HG03378 (cell line): ENCODE data around the gene DPYSL3.
"Not testable (repeated sequence)": the region's sequence is repeated elsewhere in the genome, so short reads cannot be mapped to it uniquely, and the experiment has no call there.

Source experiments
- ATAC-seq: cut with Tn5 transposase; IDR thresholded peaks from one replicate; pipeline ENCODE4 v1.9.1; 2021; ENCODE audit warnings: mild to moderate bottlenecking, moderate library complexity; ENCODE audit not compliant: unreplicated experiment

Gene DPYSL3

DNA sequence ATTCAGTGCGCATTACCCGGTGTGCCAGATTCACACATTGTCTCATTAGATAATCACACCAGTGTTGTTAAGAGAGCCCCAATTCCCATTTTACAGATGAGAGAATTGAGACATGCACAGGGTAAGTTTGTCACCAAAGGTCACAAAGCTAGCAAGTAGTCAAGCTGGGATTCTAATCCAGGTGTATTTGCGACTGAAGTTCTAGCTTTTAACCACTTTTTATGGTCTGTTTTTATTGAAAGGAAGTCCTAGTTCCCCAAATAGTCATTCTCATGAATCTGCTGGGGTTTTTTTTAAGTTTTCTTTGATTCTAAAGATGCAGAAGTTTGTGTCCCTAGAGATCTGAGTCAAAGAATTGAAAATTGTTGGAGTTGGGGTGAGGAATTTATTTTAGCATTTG lies 136.5 kb downstream of the DPYSL3 start:
- ATAC-seq: no peak

DNA sequence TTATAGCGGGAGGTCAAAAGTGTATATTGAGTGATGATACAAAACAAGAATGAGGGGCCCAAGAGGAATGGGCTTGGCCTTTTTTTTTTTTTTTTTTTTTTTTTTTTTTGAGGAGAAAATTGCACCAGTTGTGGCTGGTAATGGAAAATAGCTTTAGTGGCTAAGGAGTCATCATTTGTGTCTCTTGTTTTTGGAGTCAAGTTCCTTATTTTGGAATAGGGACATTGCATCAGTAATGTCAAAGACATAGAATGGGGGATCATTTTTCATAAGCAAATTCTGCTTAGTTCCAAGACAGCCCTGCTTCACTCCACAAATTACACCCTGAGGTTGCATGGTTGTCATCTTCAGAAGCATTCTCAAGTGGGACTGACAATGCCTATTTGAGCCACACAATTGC lies 137.7 kb downstream of the DPYSL3 start:
- no peak for ATAC-seq

DNA sequence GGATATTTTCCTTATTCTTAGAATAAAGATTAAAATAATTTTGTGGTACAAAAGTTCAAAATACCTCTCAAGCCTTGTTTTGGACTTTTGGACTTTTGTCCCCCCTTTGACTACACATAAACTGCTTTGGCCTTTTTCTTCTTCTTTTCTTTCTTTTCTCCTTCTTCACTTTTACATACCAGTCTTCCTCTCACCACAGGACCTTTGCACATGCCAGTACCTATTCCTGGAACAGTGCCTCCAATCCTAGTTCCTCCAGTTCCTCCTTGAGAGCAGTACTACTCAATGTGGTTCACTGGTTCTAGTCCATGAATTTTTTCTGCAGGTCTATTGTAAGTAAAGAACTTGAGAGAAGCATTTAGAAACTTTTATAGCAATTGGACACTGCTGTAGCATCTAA lies 138.6 kb downstream of the DPYSL3 start:
- no peak for ATAC-seq

DNA sequence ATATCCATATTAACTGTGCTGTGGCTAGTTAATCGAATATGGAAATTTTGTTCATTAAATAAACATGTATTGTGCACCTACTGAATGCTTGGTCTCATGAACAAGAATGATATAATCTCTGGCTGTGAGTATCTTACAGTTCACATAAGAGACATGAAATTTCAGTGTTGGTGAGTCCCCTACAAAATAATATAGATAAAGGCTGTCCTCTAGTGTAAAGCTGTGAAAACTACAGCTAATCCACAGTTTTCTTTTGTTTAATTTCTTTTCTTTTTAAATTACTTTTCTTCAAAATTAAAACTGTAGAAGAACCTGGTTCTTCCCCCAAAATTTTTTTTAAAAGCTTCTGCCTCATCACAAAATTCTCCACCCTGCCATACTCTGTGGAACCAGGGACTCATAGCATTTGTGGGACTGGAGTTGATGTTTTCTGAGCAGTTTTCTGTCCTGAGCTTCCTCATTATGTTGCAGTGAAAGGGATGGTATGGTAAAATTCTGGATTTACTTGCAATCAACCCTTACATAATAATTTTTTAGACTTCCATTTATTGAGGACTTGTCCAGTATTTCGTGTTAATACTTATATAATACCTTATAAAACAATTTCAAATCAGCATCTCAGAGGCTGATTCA lies 140.0 kb downstream of the DPYSL3 start:
- ATAC-seq: no peak

DNA sequence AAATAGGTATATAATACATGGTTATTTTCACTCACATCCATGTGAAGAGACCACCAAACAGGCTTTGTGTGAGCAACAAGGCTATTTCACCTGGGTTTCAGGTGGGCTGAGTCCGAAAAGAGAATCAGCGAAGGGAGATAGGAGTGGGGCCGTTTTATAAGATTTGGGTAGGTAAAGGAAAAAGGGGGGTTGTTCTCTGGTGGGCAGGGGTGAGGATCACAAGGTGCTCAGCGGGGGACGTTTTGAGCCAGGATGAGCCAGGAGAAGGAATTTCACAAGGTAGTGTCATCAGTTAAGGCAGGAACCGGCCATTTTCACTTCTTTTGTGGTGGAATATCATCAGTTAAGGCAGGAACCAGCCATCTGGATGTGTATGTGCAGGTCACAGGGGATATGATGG lies 142.5 kb downstream of the DPYSL3 start:
- ATAC-seq: not testable (repeated sequence)

DNA sequence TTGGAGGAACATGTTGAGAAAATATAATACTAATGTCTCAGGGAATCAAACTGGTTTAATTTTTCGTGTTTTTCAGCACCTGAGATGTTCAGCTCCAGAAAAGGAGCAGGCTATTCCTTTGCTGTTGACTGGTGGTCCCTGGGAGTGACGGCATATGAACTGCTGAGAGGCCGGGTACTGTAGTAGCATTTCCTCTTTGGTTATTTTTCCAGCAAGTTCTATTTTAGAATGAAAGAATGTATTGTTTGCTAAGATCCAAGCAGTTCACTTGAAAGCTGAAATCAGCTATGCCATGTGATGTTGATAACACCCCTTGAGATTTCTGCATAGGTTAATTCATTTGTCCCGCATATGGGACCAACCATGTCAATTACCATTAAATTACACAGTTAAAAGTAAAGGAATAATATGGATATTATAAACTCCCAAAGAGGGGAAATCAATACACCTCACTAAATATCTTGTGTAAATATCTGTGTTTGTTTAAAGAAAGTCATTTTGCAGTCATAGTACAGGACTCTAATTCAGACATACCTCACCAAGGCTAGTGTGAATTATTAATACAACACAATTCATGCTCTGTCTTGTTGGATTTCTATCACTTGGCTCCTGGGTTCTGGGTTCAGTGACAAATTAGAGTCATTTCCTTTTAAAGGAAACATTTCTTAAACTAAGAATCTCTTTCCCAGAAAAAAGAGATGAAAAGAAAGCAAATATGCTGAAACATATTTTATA lies 148.3 kb downstream of the DPYSL3 start:
- no peak for ATAC-seq

DNA sequence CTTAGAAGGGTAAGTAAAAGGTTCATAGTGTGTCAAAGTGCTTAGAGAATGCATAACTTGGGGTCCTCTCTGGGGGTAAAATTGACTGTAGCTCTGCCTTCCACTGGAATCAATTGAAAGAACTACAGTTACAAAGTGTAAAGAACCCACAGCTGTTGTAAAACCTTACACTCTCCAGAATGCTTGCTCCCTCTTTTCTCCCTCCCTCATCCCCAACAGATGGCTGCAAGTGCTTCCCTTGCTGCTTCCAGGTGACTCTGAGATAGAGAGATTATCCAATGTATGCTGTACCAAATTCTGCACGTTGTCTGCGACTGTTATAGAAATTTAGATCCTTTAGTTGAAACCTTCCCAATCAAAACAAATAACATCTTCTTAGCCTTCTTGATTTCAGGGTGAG lies 149.1 kb downstream of the DPYSL3 start:
- no peak for ATAC-seq

DNA sequence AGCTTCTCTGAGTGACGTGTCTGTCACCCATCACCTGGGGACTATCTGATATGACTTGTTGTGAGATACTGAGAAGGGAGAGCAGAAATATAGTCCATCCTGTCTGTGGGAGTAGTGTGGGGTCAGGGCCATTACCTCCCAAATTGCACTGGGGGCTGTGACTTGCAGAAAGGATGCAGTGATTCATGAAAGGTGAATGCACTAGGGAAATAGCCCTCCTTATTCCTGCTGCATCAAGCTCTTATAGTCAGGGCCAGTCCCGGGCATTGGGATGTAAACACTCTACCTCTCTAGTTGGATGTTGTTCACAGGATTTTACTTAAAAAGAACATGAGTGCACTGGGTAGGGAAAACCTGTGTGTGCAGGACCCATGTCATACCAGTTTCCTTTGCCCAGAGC lies 150.3 kb downstream of the DPYSL3 start:
- no peak for ATAC-seq

DNA sequence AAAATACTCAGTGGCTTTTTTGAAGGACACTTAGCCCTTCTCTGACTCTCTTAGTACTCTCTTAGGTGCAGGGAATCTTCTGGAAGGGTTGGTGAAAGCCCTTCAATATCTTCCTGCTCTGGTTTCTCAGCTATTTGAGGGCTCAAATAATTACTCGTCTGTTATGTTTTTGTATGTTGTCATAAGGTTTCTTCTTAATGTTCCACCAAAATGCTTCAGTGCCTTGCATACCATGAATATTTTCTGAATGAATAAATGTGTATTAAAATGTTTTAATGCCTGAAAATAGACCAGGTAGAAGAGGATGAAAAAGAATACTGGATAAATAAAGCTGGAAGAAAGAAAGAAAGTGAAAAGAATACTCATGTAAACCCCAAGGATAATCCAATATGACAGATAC lies 150.8 kb downstream of the DPYSL3 start:
- no peak for ATAC-seq

DNA sequence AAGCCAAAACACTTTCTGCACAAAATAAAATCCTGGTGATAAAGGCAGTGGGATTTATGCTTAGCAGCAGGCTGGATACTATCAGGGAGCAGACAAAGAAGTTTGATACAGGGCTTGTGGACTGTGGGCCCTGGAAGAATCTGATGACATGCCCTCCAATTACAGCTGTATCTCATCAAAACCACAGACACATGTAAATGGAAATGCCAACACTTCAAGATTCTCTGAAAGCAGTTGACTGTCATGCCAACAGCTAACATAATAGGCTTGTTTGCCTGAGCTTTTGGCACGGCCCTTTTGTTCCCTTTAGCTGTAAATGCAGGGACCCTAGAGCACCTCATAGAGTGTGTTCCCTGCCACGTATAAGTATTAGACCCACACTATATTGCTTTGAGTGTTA lies 160.6 kb downstream of the DPYSL3 start:
- ATAC-seq: no peak

DNA sequence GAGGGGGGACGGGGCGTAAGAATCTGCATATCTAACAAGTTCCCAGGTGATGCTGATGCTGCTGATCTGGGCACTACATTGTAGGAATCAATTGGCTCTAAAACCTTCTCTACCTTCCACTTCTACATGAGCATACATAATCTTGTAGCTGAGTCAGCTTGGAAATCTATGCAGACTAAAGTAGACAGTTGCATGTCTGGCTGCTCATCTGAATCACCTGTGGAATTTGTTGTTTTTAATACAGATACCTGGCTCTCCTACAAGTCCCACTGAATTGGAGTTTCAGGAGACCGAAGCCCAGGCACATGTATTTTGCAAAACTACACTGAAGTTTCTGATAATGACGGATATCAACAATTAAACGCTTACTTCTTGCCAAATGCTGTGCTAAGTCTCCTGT lies 161.4 kb downstream of the DPYSL3 start:
- no peak for ATAC-seq

DNA sequence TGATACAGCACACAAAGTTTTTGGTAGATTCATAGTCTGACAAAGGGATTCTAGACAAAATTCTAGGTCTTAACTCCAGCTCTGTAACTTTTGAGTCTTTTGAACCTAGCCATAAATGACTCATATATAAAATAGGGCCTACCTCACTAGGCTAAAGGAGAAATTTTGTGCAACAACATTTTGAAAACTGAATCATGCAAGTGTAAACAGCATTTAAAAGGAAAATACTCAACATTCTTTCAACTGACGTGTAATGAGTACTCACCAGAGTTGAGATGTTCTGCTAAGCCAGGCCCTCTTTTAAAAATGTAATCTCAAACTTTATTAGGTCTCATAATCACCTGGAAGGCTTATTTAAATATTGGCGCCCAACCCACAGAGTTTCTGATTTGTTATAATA lies 161.8 kb downstream of the DPYSL3 start:
- no peak for ATAC-seq

DNA sequence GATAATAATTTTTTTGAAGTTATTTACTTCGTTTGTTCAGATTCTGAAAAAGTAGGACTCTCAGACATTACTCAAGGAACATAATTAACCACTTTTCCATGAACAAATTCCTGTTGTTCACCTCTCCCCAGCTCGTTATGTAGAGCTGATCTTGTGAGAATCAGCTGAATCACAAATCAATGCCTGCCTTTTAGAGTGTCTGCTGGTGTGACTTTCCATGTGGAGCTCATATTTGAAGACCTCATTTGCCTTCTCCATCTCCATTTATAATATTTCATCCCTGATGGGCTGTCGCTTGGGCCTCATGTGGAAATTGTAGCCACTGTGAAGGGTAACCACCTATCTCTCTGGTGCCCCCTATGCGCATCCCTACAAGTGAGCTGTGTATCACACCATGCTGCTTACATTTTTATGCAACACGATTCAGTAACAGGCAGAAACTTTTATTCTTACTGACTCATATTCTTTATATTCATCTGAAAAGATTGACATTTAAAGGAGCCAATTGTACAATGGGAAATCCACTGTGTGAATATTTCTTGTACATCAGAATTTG lies 163.8 kb downstream of the DPYSL3 start:
- ATAC-seq: no peak

DNA sequence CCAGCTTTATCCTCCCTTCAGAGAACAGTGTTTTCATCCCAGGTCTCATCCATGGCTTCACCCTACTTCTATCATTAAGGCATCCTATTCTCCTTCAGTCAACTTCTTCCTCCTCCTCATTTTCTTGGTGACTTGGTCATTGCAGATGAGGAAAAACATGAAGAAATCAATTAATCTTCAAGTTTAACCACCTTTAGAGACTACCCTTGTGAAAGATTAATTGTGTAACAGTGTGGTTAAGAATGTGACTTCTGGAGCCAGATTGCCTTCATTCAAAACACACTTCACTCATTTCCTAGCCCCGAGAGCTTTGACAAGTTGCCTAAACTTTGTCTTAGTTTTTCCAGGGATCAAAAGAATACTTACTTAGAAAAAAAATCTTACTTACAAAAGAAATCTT lies 165.0 kb downstream of the DPYSL3 start:
- ATAC-seq: no peak

DNA sequence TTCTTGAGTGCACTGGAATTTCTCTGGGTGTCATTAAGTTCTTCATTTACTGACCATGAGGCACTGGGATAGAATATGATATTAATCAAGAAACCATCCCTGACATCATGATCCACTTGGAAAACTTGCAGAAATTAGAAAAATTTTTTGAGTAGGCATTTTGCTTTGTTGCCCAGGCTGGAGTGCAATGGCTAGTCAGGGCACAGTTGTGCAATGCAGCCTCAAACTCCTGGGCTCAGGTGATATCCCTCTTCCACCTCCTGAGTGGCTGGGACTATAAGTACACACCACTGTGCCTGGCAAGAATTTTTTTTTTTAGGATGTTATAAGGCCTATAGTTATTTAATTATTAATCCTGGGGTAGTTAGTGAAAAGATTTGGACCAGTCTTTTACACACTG lies 168.5 kb downstream of the DPYSL3 start:
- ATAC-seq: no peak

DNA sequence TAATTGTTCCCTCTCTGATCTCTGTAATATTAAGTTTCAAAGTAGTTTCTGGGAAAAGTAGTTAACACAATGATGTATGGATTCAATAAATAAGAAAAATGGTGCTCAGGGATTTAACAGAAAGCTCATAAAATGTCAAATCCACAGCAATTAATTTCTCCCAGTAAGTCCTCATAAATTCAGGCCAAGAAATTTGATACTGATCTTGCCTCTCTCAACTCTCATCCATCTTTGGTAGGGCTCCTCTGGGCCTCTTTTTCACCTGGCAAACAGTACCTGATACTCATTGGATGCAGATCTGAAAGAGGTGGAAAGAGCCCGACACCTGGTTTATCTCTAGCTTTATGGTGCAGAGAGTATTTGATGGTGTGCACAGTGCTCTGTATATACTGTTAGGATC lies 168.9 kb downstream of the DPYSL3 start:
- ATAC-seq: no peak
